Measurements from ENCODE around the gene GNB1.

The GNB1 gene

DNA sequence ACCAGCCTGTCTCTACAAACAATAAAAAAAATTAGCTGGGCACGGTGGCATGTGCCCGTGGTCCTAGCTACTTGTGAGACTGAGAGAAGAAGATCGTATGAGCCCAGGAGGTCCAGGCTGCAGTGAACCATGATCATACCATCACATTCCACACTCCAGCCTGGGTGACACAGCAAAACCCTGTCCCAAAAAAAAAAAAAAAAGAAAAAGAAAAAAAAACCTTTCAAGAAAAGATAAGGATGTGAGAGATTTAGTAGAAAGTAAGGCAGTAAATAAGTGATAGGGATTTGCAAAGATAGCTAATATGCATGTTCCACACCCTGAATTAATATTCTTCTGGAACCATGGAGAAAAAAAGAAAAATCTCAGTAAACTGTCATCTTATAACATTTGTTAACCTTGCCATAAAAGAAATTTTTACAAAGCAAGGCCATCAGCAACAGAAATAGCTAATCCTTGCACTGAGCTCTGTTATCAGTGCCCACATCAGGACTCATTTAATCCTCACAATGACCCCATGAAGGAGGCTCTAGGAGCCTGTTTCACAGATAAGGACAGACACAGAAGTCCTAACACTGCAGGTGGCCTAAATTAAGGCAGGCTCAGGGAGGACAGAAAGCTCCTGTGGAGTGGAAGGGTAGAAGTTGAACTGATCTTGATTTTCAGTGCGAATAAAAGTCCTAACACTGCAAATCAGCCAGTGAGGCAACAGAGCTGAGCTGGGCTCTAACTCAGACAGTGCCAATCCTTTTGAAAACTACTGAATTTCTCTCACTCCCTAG is 7.6 kb downstream of the GNB1 start:
- DNase-seq (ENCODE audit: low spot score): no peak
- Histone ChIP-seq H3K27ac (peak overlapping the region in 1 of 2 donors; percentile 32), H3K4me3 (no peak overlapping the region)
- no peak for TF ChIP-seq CTCF (IDR thresholded peaks at IDR 0.05)

- no peak for DNase-seq (ENCODE audit: low spot score)
- no peak for TF ChIP-seq CTCF (IDR thresholded peaks at IDR 0.05)
- Histone ChIP-seq H3K27ac (no peak overlapping the region), H3K4me3 (no peak overlapping the region)
Measured at GRCh38 chr1:1881727-1882126, 9.2 kb downstream of the GNB1 start.

- no peak for TF ChIP-seq CTCF (IDR thresholded peaks at IDR 0.05)
- no peak for DNase-seq (ENCODE audit: low spot score)
- Histone ChIP-seq H3K4me3 (peak overlapping the region; percentile 11), H3K27ac (no peak overlapping the region)
Measured at GRCh38 chr1:1880617-1881312, 10.1 kb downstream of the GNB1 start.

DNA sequence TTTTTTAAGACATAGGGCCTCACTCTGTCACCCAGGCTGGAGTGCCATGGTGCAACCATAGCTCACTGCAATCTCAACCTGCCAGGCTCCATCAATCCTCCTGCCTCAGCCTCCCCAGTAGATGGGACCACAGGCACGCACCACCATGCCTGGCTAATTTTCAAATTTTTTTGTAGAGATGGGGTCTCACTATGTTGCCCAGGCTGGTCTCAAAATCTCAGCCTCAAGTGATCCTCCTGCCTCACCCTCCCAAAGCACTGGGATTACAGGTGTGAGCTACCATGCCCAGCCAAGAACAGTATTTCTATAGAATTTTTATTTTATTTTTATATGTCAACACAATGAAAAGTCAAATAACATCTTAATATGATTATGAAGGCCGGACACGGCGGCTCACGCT is 10.9 kb downstream of the GNB1 start:
- Histone ChIP-seq H3K27ac (no peak overlapping the region), H3K4me3 (no peak overlapping the region)
- DNase-seq (ENCODE audit: low spot score): no peak
- TF ChIP-seq CTCF (IDR thresholded peaks at IDR 0.05): no peak

- H3K27ac ChIP-seq: no peak overlapping the region
- DNase-seq (ENCODE audit: low spot score): no peak
- TF ChIP-seq CTCF (IDR thresholded peaks at IDR 0.05): no peak
- H3K4me3 ChIP-seq: no peak overlapping the region
Measured at GRCh38 chr1:1877865-1878436, 12.9 kb downstream of the GNB1 start.

- H3K27ac ChIP-seq: no peak overlapping the region
- no peak for DNase-seq (ENCODE audit: low spot score)
- no peak overlapping the region for H3K4me3 ChIP-seq
- TF ChIP-seq CTCF (IDR thresholded peaks at IDR 0.05): no peak
Measured at GRCh38 chr1:1876335-1876930, 14.5 kb downstream of the GNB1 start.
